ENCODE measurements around the gene OTOG.

- TF ChIP-seq EZH2phosphoT487 (IDR thresholded peaks at IDR 0.05; ENCODE audit: insufficient read depth, low read depth) (no peak), EZH2 (IDR thresholded peaks at IDR 0.05; ENCODE audit: insufficient read depth, poor library complexity, severe bottlenecking) (no peak)
Measured at GRCh38 chr11:17508306-17508705, 38.8 kb upstream of the OTOG start.

Data from GM23248 (cell line).